Measurements from ENCODE around the gene MSLN. TPM values are rescaled to one million over a fixed set of nuclear protein-coding genes. Genes with fewer than 3 reads are reported as not detected.

Gene MSLN
- total RNA-seq, 1 donor from 2014 or later: not detected

DNA sequence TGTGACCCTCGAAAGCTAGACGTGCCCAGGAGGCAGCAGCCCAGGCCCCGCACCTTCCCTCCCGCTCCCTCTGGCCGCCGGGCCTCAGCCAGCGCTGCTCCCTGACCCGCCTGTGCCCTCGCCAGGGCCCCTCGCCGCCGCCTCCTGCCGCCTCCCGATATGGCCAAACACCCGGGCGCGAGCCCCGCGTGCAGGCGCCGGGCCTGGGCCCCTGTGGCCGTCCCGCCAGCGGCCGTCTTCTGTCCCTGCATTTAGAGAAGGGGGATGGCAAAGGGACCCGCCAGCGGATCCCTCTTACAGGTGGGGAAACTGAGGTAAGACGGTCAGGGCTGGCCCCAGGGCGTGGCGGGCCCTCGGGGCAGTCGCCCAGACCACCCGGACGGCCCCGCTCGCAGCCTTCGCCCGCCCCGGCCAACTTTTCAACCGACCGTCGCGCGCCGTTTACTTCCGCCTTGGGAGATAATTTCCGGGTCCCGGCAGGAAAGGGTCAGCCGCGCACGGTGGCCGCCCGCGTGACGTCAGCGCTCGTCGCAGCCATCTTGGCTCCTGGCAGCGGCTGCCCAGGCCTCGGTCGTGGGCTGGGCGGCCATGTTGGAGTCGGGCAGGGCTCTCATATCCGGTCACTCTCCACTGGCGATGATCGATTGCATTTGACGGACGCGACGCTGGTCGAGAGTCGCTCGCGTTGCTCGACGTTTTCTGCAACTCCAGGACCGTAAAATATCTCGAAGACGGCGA, 47.0 kb downstream of the MSLN start:
- no peaks in the 10 kb centered on the region for H3K9me3 Mint-ChIP-seq
- H3K27ac Mint-ChIP-seq: peak overlapping the region; percentile 97
- intact Hi-C loops (cut with micrococcal nuclease): loop anchor here (1.0 kb wide), 1 partner anchor 19 kb away; the partner anchor contains the start of genes CHTF18 and RPUSD1
- peaks cover 12% of the 10 kb centered on the region for H3K4me1 Mint-ChIP-seq
- DNase-seq: peak; percentile 97
- peaks cover 4% of the 10 kb centered on the region for H3K27me3 Mint-ChIP-seq
- peaks cover 6% of the 10 kb centered on the region for H3K36me3 Mint-ChIP-seq (ENCODE audit: low read depth)
- peak overlapping the region; percentile 99 for H3K4me3 Mint-ChIP-seq

- Mint-ChIP-seq H3K9me3 (no peaks in the 10 kb centered on the region), H3K27ac (peak overlapping the region; percentile 97), H3K27me3 (peaks cover 8% of the 10 kb centered on the region), H3K4me1 (peaks cover 12% of the 10 kb centered on the region), H3K36me3 (ENCODE audit: low read depth) (peaks cover 6% of the 10 kb centered on the region), H3K4me3 (peak overlapping the region; percentile 99)
- intact Hi-C loops (cut with micrococcal nuclease): no loop called here
- DNase-seq: no peak
Measured at GRCh38 chr16:808085-808386, 47.5 kb downstream of the MSLN start.

DNA sequence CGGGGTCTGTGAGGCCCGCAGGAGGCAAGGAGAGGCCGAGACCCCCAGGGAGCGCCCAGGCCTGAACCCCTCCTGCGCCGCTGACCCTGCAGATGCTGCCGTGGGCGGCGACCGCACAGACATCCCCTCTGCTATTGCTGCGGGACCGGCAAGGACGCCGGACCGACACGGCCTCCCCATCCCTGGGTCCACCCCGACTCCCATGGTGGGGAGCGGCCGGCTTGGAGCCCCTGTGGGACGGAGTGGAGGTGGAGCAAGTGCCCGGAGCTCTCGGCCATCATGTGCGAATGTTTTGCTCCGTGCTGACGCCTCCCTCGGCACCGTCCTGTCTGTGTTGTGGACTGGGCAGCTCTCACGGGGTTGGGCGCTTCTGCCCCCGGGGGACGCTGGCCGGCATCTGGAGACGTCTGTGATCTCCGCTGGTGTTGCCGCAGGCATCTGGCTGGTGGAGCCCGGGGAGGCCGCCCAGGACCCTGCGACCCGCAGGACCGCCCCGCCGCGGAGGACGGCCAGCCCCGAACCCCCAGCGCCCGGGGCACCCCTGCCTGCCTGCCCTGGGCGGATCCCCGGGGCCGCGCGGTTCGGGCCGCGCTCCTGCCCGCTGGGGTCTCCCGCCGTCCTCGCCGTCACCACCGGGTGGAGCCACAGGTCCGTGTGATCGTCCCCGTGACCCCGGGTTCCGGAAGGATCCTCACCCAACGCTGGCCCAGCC, 52.8 kb downstream of the MSLN start:
- Mint-ChIP-seq H3K4me3 (no peak overlapping the region), H3K27me3 (peaks cover 17% of the 10 kb centered on the region), H3K27ac (no peak overlapping the region), H3K36me3 (ENCODE audit: low read depth) (no peaks in the 10 kb centered on the region), H3K4me1 (peaks cover 7% of the 10 kb centered on the region), H3K9me3 (no peaks in the 10 kb centered on the region)
- intact Hi-C loops (cut with micrococcal nuclease): loop anchor here (5.0 kb wide), 1 partner anchor 244 kb away; no protein-coding TSS in a partner anchor
- DNase-seq: peak; percentile 85

GRCh38 chr16:813916-814412, 53.4 kb downstream of the MSLN start:
- H3K27me3 Mint-ChIP-seq: peaks cover 17% of the 10 kb centered on the region
- no peak overlapping the region for H3K27ac Mint-ChIP-seq
- H3K36me3 Mint-ChIP-seq (ENCODE audit: low read depth): no peaks in the 10 kb centered on the region
- intact Hi-C loops (cut with micrococcal nuclease): loop anchor here (5.0 kb wide), 1 partner anchor 243 kb away; no protein-coding TSS in a partner anchor
- peaks cover 3% of the 10 kb centered on the region for H3K4me1 Mint-ChIP-seq
- no peaks in the 10 kb centered on the region for H3K9me3 Mint-ChIP-seq
- DNase-seq: no peak
- no peak overlapping the region for H3K4me3 Mint-ChIP-seq

GRCh38 chr16:814974-815373, 54.4 kb downstream of the MSLN start:
- Mint-ChIP-seq H3K27me3 (peaks cover 20% of the 10 kb centered on the region), H3K36me3 (ENCODE audit: low read depth) (no peaks in the 10 kb centered on the region), H3K9me3 (no peaks in the 10 kb centered on the region), H3K4me3 (no peak overlapping the region), H3K27ac (no peak overlapping the region), H3K4me1 (peaks cover 3% of the 10 kb centered on the region)
- DNase-seq: no peak
- intact Hi-C loops (cut with micrococcal nuclease): loop anchor here (5.0 kb wide), 1 partner anchor 242 kb away; no protein-coding TSS in a partner anchor

GRCh38 chr16:815861-816260, 55.3 kb downstream of the MSLN start:
- no peak overlapping the region for H3K27ac Mint-ChIP-seq
- peaks cover 5% of the 10 kb centered on the region for H3K4me1 Mint-ChIP-seq
- H3K9me3 Mint-ChIP-seq: no peaks in the 10 kb centered on the region
- DNase-seq: no peak
- H3K36me3 Mint-ChIP-seq (ENCODE audit: low read depth): no peaks in the 10 kb centered on the region
- intact Hi-C loops (cut with micrococcal nuclease): no loop called here
- H3K4me3 Mint-ChIP-seq: no peak overlapping the region
- peaks cover 21% of the 10 kb centered on the region for H3K27me3 Mint-ChIP-seq

DNA sequence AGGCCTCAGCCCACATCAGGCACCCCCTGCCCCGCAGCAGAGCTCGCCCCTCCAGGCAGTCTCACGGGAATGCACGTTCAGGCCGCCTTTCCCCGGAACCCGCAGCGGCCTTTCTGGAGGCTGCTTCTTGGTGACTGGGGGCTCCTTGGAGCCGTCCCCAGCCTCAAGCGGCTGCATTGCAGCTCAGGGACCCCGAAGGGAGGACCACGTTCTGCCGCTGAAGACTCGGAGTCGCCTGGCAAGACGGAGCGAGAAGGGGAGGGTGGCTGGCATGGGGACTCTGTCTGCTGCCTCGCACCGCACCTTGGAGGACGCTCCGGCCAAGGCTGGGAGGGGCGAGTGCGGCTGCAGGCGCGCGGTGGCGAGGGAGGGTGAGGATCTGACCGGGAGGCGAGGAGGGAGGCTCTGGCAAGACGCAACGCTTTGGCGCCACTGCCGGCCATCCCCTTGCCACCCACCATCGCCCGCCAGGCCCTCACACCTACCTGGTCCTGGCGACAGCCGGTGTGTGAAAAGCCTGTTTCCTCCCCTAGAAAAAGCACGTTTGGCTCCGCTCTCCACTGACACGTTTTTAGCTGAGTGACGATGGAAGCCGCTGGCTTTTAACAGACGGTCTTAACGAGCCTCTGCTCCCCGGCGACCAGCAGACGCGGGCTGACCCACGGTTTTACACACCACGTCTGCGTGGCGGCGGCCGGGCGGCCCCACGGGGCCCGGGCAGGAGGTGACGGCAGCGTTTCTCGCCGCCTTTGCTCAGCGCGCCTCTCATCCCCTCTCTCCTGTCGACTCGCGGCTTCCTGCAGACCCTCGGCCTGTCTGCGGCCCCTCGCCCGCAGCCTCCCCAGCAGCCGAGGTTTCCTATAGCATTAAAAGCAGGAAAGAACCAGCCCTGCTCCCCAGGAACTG, 56.7 kb downstream of the MSLN start:
- intact Hi-C loops (cut with micrococcal nuclease): no loop called here
- Mint-ChIP-seq H3K27me3 (peaks cover 18% of the 10 kb centered on the region), H3K27ac (no peak overlapping the region), H3K4me1 (peaks cover 5% of the 10 kb centered on the region), H3K36me3 (ENCODE audit: low read depth) (no peaks in the 10 kb centered on the region), H3K4me3 (no peak overlapping the region), H3K9me3 (no peaks in the 10 kb centered on the region)
- no peak for DNase-seq

DNA sequence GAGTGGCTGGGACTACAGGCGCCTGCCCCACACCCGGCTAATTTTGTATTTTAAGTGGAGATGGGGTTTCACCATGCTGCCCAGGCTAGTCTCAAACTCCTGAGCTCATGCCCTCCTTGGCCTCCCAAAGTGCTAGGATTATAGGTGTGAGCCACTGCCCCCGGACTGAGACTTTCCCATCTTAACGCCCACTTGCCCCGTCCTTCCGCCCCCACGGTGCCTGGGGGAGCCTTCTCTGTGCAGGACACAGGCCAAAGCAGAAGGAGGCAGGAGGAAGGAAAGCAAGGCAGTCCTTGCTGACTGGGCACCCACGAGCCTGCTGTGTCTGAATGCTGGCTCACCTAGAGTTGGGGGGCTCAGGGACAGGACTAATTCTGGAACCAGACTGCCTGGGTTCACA, 57.6 kb downstream of the MSLN start:
- Mint-ChIP-seq H3K27ac (no peak overlapping the region), H3K9me3 (no peaks in the 10 kb centered on the region), H3K36me3 (ENCODE audit: low read depth) (no peaks in the 10 kb centered on the region), H3K4me3 (no peak overlapping the region), H3K27me3 (peaks cover 13% of the 10 kb centered on the region), H3K4me1 (peaks cover 5% of the 10 kb centered on the region)
- intact Hi-C loops (cut with micrococcal nuclease): no loop called here
- no peak for DNase-seq

Other genes with a start within 250 kb of the MSLN start
- 121 and 124 TPM in 2 replicates for gene CAPN15, start 233.0 kb upstream of the MSLN start, total RNA-seq
- gene PRR35, start 200.3 kb upstream of the MSLN start, total RNA-seq: not detected in 2 replicates
- 1.1 TPM in 2 replicates for gene NHLRC4, start 193.7 kb upstream of the MSLN start, total RNA-seq
- gene PIGQ, start 190.8 kb upstream of the MSLN start, total RNA-seq: 43.2 and 50.3 TPM in 2 replicates
- 12.5 and 16.5 TPM in 2 replicates for gene RAB40C, start 170.7 kb upstream of the MSLN start, total RNA-seq
- gene WFIKKN1, start 129.7 kb upstream of the MSLN start, total RNA-seq: 0.44 and 0.45 TPM in 2 replicates
- gene METTL26, start 124.4 kb upstream of the MSLN start, total RNA-seq: 146 and 153 TPM in 2 replicates
- gene MCRIP2, start 118.9 kb upstream of the MSLN start, total RNA-seq: 71.2 and 73.0 TPM in 2 replicates
- 99.9 and 111 TPM in 2 replicates for gene WDR90, start 111.4 kb upstream of the MSLN start, total RNA-seq
- gene RHOT2, start 92.6 kb upstream of the MSLN start, total RNA-seq: 172 and 183 TPM in 2 replicates
- 1.1 and 1.2 TPM in 2 replicates for gene RHBDL1, start 85.1 kb upstream of the MSLN start, total RNA-seq
- 90.2 and 93.8 TPM in 2 replicates for gene STUB1, start 80.3 kb upstream of the MSLN start, total RNA-seq
- gene JMJD8, start 76.4 kb upstream of the MSLN start, total RNA-seq: 60.3 and 61.1 TPM in 2 replicates
- 22.4 and 24.1 TPM in 2 replicates for gene WDR24, start 70.3 kb upstream of the MSLN start, total RNA-seq
- gene FBXL16, start 54.9 kb upstream of the MSLN start, total RNA-seq: 6.4 and 6.8 TPM in 2 replicates
- 27.7 and 30.2 TPM in 2 replicates for gene METRN, start 45.6 kb upstream of the MSLN start, total RNA-seq
- 38.5 and 56.3 TPM in 2 replicates for gene ANTKMT, start 39.6 kb upstream of the MSLN start, total RNA-seq
- 6.9 and 8.0 TPM in 2 replicates for gene CCDC78, start 34.3 kb upstream of the MSLN start, total RNA-seq
- 13.1 and 20.9 TPM in 2 replicates for gene HAGHL, start 33.6 kb upstream of the MSLN start, total RNA-seq
- gene CIAO3, start 19.7 kb upstream of the MSLN start, total RNA-seq: 39.5 and 42.5 TPM in 2 replicates
- 43.9 and 45.0 TPM in 2 replicates for gene RPUSD1, start 27.6 kb downstream of the MSLN start, total RNA-seq
- gene CHTF18, start 27.9 kb downstream of the MSLN start, total RNA-seq: 141 and 147 TPM in 2 replicates
- not detected in 2 replicates for gene GNG13, start 40.0 kb downstream of the MSLN start, total RNA-seq
- 10.4 and 11.9 TPM in 2 replicates for gene LMF1, start 210.2 kb downstream of the MSLN start, total RNA-seq
- gene SOX8, start 221.0 kb downstream of the MSLN start, total RNA-seq: 0.77 and 0.92 TPM in 2 replicates